ENCODE results near the gene TEX19.
"Not testable (repeated sequence)": the region's sequence is repeated elsewhere in the genome, so short reads cannot be mapped to it uniquely, and the experiment has no call there.

The TEX19 gene

GRCh38 chr17:82359451-82360074 lies 516 bp downstream of the TEX19 start:
- DNase-seq: not testable (repeated sequence)

GRCh38 chr17:82361885-82362633 lies 3.0 kb downstream of the TEX19 start:
- DNase-seq: no peak

GRCh38 chr17:82365606-82366295 lies 6.7 kb downstream of the TEX19 start:
- DNase-seq: no peak

GRCh38 chr17:82366749-82367148 lies 7.7 kb downstream of the TEX19 start:
- DNase-seq: no peak

GRCh38 chr17:82367724-82368524 lies 8.9 kb downstream of the TEX19 start:
- DNase-seq: no peak

- no peak for DNase-seq
Observed at GRCh38 chr17:82369211-82369610, 10.2 kb downstream of the TEX19 start.

- DNase-seq: peak; percentile 48
Observed at GRCh38 chr17:82370471-82371332, 11.7 kb downstream of the TEX19 start.

- DNase-seq: no peak
Observed at GRCh38 chr17:82371333-82372248, 12.5 kb downstream of the TEX19 start, which contains the start of gene UTS2R. Gene UTS2R (plus strand): TSS chr17:82371765. CDS start chr17:82374325, 2,560 bp downstream.

- DNase-seq: no peak
Observed at GRCh38 chr17:82372249-82373071, 13.4 kb downstream of the TEX19 start.

GRCh38 chr17:82373072-82373452 lies 14.0 kb downstream of the TEX19 start:
- not testable (repeated sequence) for DNase-seq

- DNase-seq: no peak
Observed at GRCh38 chr17:82373731-82374625, 14.9 kb downstream of the TEX19 start.

- no peak for DNase-seq
Observed at GRCh38 chr17:82374626-82375331, 15.7 kb downstream of the TEX19 start.

- DNase-seq: no peak
Observed at GRCh38 chr17:82375359-82376041, 16.5 kb downstream of the TEX19 start.

GRCh38 chr17:82376042-82376730 lies 17.1 kb downstream of the TEX19 start:
- DNase-seq: no peak

- not testable (repeated sequence) for DNase-seq
Observed at GRCh38 chr17:82377294-82377693, 18.2 kb downstream of the TEX19 start.

- no peak for DNase-seq
Observed at GRCh38 chr17:82377924-82378740, 19.1 kb downstream of the TEX19 start.
